ENCODE data around the gene ASPN.
"Not testable (repeated sequence)": the region's sequence is repeated elsewhere in the genome, so short reads cannot be mapped to it uniquely, and the experiment has no call there.

The ASPN gene

DNA sequence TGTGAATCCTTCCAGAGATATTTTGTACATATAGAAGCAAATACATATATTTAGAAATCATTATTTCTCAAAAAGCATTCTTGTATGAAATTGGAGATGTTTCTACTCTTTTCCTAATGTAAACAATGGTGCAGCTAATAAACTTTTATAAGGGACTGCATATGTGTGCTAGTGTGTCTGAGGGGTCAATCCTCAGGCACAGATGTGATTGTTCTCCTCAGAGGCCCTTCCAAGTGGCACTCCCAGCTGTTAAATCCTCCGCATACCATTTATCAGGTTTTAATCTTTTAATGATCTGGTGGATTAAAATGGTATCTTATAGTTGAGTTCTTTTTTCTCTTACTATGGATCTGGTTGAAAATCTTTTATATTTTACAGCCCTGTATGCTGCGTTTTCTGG, 52.5 kb downstream of the ASPN start:
- no peak overlapping the region for H3K27ac ChIP-seq
- H3K4me3 ChIP-seq: no peak overlapping the region

DNA sequence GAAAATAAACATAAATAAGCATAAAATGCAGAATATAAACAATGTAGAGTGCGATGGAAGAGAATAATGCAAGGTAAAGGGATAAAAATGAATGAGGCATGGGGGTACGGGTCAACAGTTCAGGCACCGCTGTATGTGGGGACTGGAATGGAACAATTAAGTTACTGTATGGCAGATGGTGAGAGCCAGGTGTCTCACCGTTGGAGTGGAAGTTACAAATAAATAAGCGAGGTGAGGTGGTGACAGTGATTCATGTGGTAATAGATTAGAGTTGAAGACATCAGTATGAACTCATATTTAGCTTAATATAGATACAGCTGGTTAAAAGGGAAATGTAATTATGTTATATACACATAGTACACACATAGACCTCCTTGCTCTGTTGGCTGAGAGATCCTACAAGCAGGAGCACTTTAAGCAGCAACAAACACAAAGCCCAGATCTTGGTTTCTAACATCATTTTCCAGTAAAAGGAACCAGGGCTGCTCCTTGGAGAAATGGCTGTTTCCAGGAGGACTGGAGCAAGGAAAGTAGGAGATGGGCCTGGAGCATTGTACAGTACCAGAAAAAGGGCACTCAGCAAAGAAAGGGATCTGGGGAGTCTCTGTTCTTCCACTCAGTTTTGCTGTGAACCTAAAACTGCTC, 55.7 kb downstream of the ASPN start:
- peak overlapping the region in 8 of 21 experiments; percentile 11 to 74 (median 52) for H3K27ac ChIP-seq
- H3K4me3 ChIP-seq: no peak overlapping the region

DNA sequence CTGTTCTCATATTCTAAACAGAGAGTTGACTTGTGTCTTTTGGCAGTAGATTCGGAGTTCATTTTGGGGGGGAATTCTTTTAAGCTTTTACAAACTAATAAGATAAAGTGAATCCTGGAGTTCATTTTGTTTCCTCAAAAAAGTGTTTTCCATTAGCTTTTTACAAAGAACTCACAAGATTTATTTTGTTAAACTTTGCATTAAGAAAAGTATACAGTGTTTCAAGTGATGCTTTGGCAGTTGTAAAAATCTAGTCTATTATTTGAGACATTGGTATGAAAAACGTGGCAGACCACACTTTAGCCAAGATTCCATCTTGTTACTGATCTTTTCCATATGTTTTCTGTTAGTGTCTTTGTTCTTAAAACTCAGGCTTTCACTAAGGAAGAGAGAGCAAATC, 56.8 kb downstream of the ASPN start:
- H3K27ac ChIP-seq: peak overlapping the region in 6 of 21 experiments; percentile 48 to 74 (median 58)
- H3K4me3 ChIP-seq: no peak overlapping the region

DNA sequence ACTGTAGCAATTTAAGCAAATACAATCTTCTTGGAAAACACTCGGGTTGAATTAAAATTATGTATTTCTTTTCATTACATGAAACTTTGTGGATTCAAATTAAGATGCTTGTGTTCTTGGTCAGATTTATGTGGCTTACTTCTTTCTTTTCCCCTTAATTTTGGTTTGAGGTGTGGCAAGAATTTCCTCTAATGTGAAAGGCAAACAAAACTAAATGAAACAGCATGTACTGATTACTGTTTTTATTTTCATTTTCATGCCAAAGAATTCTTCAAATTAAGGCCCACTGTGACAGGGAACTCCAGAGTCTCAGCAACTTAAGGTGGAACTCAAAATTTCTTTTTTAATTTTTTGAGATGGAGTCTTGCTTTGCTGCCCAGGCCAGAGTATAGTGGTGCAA, 58.0 kb downstream of the ASPN start, which contains the start of gene OMD:
TSS of gene OMD (minus strand) at position 132 of the 400 bp plus-strand sequence. CDS start 6,913 bp downstream, outside the sequence.
- Histone ChIP-seq H3K27ac (peak within 1 kb of the TSS in 11 of 21 experiments; percentile 7 to 75 (median 48)), H3K4me3 (peak within 1 kb of the TSS in 1 of 7 experiments; percentile 10)

DNA sequence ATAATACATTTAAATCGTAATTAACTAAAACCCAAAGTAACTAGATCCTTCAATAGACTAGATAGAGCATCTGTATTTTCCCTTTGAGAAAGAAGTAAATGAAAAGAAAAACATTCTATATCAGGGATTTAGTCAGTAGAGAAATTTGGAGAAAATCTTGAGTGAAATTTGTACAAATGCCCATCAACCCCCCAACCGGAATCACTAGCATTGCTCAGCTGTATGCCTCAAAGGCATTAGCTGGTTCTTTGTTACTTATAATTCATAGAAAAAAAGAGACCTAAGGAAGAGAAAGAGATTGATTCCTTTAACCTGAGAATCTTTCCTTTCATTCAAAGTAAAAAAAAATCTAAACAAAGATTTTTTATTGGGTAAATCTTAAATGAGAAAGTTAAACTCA, 58.7 kb downstream of the ASPN start:
- peak overlapping the region in 9 of 21 experiments; percentile 7 to 75 (median 46) for H3K27ac ChIP-seq
- peak overlapping the region in 1 of 7 experiments; percentile 10 for H3K4me3 ChIP-seq

DNA sequence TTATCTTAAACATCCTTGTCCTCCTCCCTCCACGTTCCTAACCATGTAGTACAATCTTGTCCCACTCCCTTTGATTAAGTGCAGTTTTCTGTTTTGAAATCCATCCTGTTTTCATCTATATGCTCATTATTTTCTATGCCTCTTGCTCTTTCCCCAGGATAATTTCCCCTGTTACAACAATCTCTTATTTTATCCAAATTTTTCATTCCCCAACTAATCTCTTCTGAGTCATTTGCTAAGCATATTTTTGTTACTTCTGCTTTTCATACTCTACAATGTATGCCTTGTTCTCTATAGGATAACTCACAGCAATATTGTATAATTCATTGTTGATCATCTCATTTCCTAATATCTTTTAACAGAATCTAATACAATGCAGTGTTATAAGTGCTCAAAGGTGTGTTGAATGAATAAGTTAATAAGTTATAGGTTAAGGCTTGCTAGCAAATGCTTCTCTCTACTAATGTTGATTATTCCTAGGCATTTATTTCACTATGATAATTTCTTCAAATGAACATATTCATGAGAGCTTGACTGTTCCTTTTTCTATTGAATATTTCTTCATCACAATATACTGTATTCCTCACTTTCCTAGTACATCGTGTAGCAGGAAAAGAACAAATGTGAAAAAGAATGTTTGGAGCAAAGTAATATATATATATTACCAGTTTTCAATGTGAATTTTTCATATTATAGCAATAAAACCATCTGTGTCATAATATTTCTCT, 59.5 kb downstream of the ASPN start:
- Histone ChIP-seq H3K4me3 (peak overlapping the region in 1 of 7 experiments; percentile 10), H3K27ac (peak overlapping the region in 4 of 21 experiments; percentile 16 to 75 (median 62))

DNA sequence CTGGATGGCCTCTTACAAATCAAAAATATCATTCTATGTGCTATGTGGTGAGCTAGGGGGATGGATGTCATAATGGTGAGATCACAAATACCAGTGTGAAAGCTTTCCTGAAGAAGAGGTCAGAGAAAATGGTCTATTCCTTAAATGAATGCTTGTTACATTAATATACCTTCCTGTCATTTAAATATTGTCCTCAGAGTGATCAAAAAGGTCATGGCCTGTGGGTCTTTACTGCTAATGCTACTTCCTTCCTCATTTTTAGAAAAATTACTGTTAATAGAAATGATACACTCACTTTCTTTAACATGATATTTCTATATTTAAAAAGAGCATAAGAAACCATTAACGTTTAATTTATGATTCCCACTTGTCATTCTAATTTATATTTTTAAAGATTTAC, 67.7 kb downstream of the ASPN start:
- H3K27ac ChIP-seq: no peak overlapping the region
- H3K4me3 ChIP-seq: no peak overlapping the region

DNA sequence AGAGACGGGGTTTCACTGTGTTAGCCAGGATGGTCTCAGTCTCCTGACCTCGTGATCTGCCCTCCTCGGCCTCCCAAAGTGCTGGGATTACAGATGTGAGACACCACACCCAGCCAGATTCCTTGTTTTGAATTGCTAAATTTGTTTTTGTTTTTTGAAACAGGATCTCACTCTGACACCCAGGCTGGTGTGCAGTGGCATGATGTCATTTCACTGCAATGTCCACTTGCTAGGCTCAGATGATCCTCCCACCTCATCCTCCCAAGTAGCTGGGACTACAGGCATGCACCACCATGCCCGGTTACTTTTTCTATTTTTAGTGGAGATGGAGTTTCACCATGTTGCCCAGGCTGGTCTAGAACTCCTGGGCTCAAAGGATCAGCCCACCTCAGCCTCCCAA, 71.1 kb downstream of the ASPN start:
- H3K4me3 ChIP-seq: not testable (repeated sequence)
- peak overlapping the region in 4 of 21 experiments; percentile 7 to 59 (median 42) for H3K27ac ChIP-seq

DNA sequence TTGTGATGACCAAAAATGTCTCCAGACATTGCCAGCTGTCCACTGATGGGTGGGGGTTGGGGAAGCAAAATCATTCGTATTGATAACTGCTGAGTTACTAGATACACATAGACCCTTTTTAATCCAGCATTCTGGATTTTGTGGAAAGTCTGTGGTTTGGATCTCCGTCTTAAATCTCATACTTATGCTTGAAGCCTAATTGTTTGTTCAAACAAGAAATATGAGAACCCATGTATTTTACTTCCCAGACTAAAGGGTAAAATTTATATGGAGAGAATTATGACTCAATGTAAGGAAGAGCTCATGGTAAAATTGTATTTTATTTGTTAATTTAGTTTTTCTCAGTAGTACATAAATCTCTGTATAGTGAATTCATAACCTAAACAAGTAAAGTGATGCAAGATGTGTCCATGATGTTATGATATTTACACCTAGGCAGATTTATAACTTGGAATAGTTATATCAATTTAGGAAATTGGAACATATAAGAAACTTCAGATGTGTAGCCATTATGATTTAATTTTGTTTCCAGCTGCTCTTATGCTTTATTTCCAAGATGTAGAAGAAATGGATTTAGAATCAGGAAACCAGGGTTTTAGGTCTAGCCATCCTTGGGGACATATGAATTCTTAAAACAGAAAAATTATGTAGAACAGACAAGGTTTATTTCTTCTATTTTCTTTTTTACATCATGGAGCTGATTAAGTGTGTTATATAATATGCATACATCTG, 73.4 kb downstream of the ASPN start:
- no peak overlapping the region for H3K27ac ChIP-seq
- H3K4me3 ChIP-seq: no peak overlapping the region

DNA sequence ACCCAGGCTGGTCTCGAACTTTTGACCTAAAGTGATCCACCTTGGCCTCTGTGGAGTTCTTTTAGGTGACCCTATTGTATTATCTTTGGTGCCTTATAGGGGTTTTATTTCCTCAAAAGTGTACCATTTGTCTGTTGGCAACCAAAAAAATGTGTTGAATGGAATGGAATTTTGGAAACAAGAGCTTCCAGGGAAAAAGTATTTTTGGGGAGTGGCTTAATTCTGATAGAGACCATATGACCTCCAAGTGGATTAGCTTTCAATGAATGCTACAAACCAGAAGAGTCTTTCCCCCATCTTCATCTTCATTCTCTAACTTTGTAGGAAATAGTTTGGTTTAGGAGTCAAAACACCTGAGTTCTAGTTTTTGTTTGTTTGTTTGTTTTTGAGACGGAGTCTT, 74.5 kb downstream of the ASPN start:
- no peak overlapping the region for H3K27ac ChIP-seq

DNA sequence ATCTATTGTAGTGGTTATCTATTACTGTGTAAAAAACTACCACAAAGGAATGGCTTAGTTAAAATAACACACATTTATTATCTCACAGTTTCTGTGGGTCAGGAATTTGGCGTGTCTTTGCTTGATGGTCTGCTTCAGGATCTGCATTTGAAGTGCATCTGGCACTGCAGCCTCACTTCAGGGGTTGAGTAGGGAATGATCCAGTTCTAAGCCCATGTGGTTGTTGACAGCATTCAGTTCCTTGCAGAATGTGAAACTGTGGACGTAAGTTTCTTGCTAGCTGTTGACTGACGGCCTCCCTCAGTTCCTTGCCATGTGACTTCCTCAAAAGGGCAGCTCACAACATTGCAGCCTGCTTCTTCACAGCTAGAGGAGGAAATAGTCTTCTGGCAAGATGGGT, 75.8 kb downstream of the ASPN start:
- no peak overlapping the region for H3K4me3 ChIP-seq
- H3K27ac ChIP-seq: peak overlapping the region in 12 of 21 experiments; percentile 9 to 76 (median 52)

More for the DNA sequence above, 74.5 kb downstream of the ASPN start:
- H3K4me3 ChIP-seq: no peak overlapping the region

Measured in skin epidermis (tissue), 12 donors.